DND-41 (cell line): Measurements from ENCODE around the gene MCF2L2.

ENCODE experiments used
- CTCF ChIP-seq: IDR thresholded peaks from 2 replicates; pipeline ENCODE4 v1.5.1; 2012; ENCODE audit warnings: borderline replicate concordance, low read length, moderate library complexity, mild to moderate bottlenecking; ENCODE audit not compliant: poor library complexity, severe bottlenecking; ENCODE audit errors: extremely low read depth
- EZH2 ChIP-seq: IDR thresholded peaks from 3 replicates; pipeline ENCODE4 v1.6.1; 2012; ENCODE audit warnings: borderline replicate concordance, low read depth, mild to moderate bottlenecking, moderate library complexity, low read length, inconsistent platforms; ENCODE audit not compliant: severe bottlenecking

- no peak for TF ChIP-seq CTCF
- TF ChIP-seq EZH2 = no peak
Measured at GRCh38 chr3:183285828-183286457, 142.5 kb downstream of the MCF2L2 start.
